HepG2 (cell line): ENCODE data around the gene THRSP. TPM values are rescaled to one million over a fixed set of nuclear protein-coding genes. Genes with fewer than 3 reads are reported as not detected.

Source experiments
- PBX3 ChIP-seq: sonication (generic); formaldehyde crosslinking; IDR thresholded peaks from 2 replicates; pipeline ENCODE4 v1.8.1; 2023; ENCODE audit warnings: missing genetic modification reagents, inconsistent platforms, borderline replicate concordance
- SRSF9 ChIP-seq: fragments of 200-400 bp; formaldehyde crosslinking; IDR thresholded peaks from 2 replicates; pipeline ENCODE4 v1.6.1; 2018; ENCODE audit warnings: borderline replicate concordance, mild to moderate bottlenecking, low read depth, low read length; ENCODE audit not compliant: insufficient read depth, poor library complexity, severe bottlenecking
- ZNF503 ChIP-seq: sonication (generic); formaldehyde crosslinking; IDR thresholded peaks from 2 replicates; pipeline ENCODE4 v1.4.0; 2020; ENCODE audit warnings: missing genetic modification reagents
- ZNF547 ChIP-seq: sonication (generic); formaldehyde crosslinking; IDR thresholded peaks from 2 replicates; pipeline ENCODE4 v1.5.1; 2020; ENCODE audit warnings: mild to moderate bottlenecking, missing genetic modification reagents
- ZNF687 ChIP-seq: sonication (generic); formaldehyde crosslinking; IDR thresholded peaks from 2 replicates; pipeline ENCODE4 v1.5.1; 2020; ENCODE audit warnings: mild to moderate bottlenecking, missing genetic modification reagents, moderate library complexity
- ZNF703 ChIP-seq: sonication (generic); formaldehyde crosslinking; IDR thresholded peaks from 2 replicates; pipeline ENCODE4 v1.5.1; 2020; ENCODE audit warnings: missing genetic modification reagents, mild to moderate bottlenecking, moderate library complexity, borderline replicate concordance
- polyA plus RNA-seq, 8 experiments: library from polyadenylated mRNA; depleted of rRNA in 3 of 8; stranded (reverse) in 7 of 8; unstranded in 1 of 8; fragments of >200 nt; fragmentation: Illumina TruSeq in 4 of 8; extraction: Trizol in 4 of 8; gene quantifications; 2 replicates each; pipeline versions ENCODE4 v1.2.1 to v1.2.3, GENCODE V29; 2011 to 2016; ENCODE audit warnings: low read depth in 4 of 8, missing spikeins in 1 of 8, mixed read lengths in 1 of 8; ENCODE audit not compliant: insufficient read depth in 1 of 8
- total RNA-seq, 5 experiments: library from RNA; depleted of rRNA; stranded (reverse); fragments of >200 nt; fragmentation: Illumina TruSeq; extraction: Trizol; gene quantifications; 2 replicates each; pipeline ENCODE4 v1.2.3, GENCODE V29; 2016; ENCODE audit warnings: low read depth in 1 of 5

THRSP gene
- total and polyA plus RNA-seq, 2 of the 13 experiments (the other 11 are each of a cell fraction or from before 2014, with no cell fraction given), result 0.13 to 0.58 TPM

GRCh38 chr11:78066471-78066870 is 2.8 kb downstream of the THRSP start (continued):
- TF ChIP-seq ZNF687 (CRISPR knock-in tag), result no peak
- TF ChIP-seq ZNF503 (CRISPR knock-in tag), result no peak
- TF ChIP-seq ZNF547, result no peak
- no peak for TF ChIP-seq ZNF703 (CRISPR knock-in tag)
- no peak for TF ChIP-seq PBX3
- no peak for TF ChIP-seq SRSF9
